Stimulated activated CD4-positive, alpha-beta T cell treated with anti-CD3 and anti-CD28 coated beads, Interleukin-12 subunit alpha, Interleukin-12 subunit beta, amount 100 ng/mL, for 24 hours (primary cell): ENCODE results near the gene NVL.
"Not testable (repeated sequence)": the region's sequence is repeated elsewhere in the genome, so short reads cannot be mapped to it uniquely, and the experiment has no call there.

Experiments
- DNase-seq, 2 experiments: peaks; one replicate each; pipeline ENCODE4 v3.0.0-alpha.2; 2020; ENCODE audit warnings: low read depth in 2 of 2

Gene NVL

DNA sequence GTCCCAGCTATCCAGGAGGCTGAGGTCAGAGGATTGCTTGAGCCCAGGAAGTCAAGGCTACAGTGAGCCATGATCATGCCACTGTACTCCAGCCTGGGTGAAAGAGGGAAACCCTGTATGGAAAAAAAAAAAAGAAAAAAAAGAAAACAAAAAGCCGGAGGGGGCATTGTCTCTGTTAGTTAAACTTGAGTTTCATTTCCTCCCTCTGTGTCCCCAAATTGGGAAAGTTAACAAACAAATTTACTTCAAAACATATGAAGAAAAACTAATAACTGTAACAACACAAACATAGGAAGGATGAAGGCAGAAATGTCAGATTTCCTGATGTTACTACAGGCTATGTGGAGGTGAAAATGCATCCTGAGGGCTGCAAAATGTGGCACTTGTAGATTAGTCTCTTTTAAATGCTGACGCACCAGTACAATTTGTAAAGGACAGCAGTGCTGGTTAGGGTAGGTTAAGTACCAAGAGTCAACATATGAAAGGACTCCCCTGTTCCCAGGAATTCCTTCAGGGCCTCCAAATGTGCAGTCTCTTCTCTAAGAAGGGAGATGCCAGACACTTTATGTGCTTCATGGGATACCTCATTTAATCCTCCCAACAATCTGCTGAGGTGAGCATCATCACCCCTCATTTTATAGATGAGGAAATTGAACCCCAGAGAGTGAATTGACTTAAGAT is 94.0 kb downstream of the NVL start:
- DNase-seq: no peak

DNA sequence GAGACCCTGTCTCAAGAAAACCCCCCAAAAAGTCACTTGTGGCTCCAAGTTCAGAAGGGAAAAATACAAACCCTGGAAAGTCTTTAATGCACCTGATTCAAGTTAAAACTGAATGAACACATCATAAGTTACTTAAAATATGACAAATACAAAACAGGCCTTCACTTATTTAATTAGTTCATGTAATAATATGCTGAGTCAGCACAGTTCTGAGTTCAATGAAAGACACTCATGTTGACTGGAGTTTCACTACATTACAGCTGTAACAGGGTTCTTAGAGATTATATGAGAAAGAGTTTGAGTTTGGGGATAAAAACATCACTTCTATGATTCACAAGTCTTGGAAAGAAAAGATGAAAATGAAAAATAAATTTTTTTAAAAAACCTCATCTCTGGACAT is 96.0 kb downstream of the NVL start:
- no peak for DNase-seq

DNA sequence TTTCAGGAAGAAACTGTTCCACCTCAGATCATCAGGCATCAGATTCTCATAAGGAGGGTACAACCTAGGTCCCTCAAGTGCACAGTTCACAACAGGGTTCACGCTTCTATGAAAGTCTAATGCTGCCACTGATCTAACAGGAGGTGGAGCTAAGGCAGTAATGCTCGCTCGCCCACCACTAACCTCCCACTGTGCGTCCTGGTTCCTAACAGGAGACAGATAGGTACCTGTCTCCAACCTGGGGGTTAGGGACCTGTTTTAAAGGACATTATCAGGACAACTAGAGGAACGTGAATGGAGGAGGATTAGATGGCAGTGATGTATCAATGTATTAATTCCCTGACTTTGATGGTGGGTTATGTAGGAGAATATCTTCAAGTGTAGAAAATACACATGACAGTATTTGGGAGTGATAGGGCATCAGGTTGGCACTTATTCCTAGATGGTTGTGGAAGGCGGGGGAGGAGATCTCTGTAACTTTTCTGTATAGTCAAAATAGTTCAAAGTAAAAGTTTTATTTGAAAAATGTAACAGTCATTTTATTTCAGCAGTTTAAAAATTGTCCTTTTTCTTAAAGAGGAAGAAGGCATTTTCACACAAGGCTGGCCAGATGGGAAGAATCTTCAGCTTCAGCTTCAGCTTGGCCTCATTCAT is 103.0 kb downstream of the NVL start:
- no peak for DNase-seq

DNA sequence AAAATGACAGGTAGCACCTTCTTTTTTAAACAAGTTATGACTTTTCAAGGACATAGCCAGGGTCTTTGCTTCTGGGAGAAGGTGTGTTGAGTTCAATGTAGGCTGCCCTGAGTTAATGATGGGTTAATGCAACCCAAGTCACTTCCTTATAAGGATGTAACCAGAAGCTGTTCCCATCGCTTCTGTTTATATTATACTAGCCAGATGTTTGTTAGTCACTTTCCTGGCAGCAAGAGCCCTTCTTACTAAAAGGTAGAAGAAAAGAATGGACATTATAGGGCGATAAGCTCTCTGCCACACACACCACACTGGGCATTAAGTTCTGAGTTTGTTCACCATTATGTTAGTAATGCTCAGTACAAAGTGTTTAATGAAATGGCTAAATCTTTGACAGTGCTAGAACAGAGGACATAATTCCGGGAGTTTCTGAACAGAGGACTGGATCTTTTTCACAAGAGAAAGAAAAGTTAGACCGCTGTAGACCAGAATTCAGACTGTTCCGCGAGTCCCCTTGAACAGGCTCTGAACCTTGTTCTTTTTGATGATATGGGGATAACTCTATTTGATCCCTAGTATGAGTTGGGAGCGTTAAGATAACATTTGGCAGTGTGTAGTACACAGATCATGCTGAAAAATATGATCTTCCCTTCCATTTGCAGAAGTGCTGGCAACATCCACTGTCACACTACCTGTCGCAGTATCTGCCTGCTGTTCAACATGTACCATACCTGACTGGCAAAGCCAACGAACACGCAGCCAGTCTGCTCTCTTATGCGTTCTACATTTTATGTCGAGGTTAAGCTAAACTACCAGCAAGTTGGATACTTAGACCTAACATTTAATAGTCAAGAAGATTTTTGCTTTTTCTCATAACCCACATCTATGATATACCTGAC is 105.9 kb downstream of the NVL start:
- DNase-seq: no peak

DNA sequence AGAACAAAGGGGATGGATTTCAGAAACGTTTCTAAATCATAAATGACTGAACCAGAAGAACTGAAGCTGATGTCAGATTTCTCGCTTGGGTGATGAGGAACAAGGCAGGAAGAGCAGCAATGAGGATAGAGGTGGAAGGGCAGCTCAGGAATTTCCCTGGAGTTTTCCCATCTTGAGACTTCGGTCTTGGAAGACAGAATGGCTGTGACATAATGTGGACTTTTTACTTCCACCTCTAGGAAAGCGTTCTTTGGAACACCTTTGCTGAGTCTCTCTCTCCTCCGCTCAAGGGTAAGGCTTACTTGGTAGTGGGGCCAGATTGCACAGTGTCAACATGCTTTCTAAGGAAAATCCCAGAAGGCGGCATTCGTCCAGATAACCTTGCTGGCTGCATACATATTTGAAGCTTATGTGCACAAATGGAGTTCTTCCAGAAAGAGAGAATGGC is 110.3 kb downstream of the NVL start:
- no peak for DNase-seq

DNA sequence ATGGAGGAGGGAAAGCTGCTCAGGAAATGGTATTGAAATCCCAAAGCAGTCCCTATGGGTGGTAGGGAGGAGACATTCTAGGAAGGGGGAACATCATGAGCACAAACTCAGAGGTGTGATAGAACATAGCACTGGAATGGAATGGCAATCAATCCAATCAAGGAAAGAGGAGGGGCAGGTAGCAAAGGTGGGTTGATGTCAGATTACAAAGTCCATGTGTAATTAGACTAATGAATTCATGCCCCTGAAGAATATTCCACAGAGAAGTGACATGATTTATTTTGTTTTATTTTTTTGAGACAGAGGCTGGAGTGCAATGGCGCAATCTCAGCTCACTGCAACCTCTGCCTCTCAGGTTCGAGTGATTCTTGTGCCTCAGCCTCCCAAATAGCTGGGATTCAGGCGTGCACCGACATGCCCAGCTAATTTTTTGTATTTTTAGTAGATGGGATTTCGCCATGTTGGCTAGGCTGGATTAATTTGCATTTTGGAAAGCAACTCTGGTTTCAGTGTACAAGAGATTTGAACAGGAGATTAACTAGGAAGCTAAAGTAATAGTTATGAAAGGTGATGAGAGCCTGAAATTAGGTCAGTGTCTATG is 110.9 kb downstream of the NVL start:
- DNase-seq: no peak

DNA sequence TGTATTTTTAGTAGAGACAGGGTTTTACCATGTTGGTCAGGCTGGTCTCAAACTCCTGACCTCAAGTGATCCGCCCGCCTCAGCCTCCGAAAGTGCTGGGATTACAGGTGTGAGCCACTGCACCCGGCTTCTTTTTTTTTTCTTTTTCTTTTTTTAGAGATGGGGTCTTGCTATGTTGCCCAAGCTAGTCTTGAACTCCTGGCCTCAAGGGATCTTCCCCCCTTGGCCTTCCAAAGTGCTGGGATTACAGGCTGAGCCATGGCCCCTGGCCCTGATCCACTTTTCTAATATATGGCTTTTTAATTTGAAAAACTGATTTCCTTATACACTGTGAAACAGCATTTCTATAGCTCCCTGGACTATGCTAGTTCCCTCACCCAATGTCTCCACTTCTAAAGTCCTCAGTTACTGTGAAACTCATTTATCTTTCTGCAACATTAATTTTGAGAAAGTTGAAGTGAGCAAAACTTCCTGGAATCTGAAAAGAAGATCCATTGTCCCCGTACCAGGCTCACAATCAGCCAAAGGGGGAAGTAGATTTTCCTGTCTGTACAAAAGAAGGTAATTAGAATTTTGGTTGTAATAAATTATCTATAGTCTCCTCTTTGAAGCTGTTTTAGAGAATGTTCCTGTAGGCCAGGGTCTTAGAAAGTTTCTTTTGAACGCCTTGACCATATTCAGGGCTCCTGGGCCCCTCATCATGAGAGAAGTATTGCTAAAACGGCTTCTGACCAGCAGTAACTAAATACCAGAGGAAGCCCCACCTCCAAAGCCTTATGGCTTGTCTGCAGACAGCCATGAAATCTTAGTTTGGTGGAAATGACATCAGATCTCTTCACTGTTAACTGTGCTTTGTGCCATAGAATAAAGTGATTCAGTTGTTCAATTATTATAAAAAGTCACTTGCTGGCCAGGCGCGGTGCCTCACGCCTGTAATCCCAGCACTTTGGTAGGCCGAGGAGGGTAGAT is 112.0 kb downstream of the NVL start:
- no peak for DNase-seq

DNA sequence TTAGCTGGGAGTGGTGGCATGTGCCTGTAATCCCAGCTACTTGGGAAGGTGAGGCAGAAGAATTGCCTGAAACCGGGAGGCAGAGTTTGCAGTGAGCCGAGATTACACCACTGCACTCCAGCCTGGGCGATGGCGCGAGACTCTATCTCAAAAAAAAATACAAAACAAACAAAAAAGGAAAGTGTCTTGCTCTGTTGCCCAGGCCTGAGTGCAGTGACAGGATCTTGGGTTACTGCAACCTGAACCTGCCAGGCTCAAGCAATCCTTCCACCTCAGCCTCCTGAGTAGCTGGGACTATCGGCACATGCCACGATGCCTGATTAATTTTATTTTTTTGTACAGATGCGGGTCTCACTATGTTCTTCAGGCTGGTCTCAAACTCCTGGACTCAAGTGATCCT is 113.6 kb downstream of the NVL start:
- DNase-seq: no peak

DNA sequence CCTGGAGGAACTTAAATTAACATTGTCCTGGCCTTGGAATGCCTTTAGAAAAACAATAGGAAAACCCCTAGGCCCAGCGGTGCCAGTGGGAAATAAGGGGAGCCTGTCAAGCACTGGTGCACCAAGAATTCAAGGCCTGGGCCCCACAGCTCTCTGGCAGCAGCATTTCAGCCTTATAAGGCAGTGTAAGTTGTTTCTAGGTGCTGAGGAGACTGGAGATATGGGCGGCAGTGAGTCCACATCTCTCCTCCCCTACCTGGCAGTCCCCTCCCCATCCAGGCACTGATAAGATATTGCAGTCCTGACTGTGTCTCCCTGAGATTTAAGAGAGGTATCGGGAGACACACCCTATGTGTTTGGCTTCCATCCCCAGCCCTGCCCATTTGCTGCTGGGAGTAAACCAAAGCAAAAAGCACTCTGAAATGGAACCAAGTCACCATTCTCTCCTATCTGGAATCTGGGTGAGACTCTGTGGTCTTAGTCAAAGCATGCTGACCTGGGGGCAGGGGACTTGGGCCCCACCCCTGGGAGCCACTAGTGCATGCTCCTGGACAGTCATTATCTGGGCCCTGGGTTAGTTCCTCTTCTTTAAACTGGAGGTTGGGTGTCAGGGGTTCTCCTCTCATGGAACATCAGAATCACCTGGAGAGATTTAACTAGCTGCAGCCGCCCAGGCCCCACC is 116.4 kb downstream of the NVL start:
- no peak for DNase-seq

DNA sequence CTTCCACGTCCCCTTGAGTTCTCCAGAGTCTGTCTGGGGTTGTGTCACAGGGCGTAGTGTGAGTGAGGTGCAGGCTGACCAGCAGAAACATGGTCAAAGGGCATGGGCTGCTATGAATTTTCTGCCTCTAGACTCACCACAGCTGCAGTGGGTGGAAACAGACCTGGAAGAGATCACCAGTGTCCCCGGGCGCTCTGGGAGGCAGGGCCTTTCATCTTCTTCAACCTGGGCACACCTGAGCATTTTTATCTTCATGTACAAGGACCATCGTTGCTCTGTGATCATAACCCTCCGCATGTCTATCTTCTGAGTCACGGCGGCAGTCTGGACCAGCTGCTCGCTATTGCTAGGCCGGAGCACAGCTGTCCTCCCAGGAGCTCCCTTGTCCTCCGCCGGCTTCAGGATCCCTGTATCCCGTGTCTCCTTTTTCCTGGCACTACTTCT is 117.3 kb downstream of the NVL start:
- no peak for DNase-seq

DNA sequence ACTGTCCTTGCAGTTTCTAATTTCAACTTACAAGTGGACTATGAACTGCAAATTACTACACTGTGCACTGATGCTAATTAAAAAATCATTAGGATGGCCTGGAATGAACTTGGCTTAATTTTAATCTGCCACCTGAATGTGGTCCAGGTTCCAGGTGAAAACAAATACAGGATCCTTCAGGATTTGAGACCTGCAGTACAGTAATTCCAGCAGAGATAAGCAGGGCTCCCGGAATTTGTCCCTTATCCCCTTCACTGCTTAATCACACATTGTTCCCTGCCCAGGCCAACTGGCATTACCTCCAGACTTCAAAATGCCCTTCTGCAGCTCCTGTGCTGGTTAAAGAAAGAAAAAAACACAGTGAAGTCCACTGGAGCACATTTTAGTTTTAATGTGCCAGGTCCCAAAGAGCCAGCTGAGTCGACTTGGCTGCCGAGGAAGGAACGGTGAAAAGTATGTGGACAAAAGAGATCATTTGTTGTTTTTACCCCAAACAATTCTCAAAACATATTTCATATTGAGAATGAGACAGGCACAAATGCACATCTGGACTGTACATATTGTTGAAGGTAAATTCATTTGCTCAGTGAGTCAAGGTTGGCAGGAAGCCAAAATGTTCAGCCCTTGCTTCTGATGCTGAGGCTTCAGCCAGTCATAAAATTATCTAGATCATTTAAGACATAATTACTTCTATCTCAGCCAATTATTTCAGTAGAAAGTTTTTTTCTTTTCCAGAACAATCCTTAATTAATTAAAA is 118.6 kb downstream of the NVL start:
- DNase-seq: no peak

DNA sequence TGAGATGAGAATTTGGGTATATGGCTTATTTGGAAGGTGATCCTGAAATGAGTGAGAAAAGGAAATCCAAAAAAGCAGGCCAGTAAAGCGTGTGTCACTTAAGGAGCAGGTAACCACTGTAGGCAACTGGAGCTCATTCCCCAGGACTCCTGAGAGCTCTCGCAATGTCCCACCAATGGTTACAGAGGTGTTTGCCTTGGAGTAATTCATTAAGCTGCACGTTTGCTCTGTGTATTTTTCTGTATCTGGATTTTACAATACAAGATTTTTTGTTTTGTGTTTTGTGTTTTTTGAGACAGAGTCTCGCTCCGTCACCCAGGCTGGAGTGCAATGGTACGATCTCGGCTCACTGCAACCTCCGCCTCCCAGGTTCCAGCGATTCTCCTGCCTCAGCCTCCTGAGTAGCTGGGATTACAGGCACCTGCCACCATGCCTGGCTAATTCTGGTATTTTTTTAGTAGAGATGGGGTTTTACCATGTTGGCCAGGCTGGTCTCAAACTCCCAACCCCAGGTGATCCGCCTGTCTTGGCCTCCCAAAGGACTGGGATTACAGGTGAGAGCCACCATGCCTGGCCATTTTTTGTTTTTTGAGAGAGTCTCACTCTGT is 123.9 kb downstream of the NVL start:
- not testable (repeated sequence) for DNase-seq

DNA sequence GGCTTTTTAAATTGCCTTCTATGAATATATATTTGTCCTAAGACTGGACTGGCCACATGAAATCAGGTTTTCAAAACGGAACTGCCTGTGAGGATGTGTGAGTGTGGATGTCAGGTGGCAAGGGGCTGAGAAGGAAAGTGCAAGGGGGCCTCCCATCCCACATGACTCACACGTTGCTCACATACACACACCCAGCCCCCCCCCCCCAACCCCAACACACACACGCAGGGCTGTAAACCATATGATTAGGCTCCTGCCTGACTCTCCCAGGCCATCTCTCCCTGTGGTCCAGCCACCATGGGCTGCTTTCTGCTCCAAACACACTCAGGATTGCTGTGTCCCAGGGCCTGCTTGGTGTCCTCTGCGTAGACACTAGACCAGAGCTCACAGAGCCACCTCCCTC is 124.5 kb downstream of the NVL start:
- DNase-seq: peak in 1 of 2 experiments; percentile 26

DNA sequence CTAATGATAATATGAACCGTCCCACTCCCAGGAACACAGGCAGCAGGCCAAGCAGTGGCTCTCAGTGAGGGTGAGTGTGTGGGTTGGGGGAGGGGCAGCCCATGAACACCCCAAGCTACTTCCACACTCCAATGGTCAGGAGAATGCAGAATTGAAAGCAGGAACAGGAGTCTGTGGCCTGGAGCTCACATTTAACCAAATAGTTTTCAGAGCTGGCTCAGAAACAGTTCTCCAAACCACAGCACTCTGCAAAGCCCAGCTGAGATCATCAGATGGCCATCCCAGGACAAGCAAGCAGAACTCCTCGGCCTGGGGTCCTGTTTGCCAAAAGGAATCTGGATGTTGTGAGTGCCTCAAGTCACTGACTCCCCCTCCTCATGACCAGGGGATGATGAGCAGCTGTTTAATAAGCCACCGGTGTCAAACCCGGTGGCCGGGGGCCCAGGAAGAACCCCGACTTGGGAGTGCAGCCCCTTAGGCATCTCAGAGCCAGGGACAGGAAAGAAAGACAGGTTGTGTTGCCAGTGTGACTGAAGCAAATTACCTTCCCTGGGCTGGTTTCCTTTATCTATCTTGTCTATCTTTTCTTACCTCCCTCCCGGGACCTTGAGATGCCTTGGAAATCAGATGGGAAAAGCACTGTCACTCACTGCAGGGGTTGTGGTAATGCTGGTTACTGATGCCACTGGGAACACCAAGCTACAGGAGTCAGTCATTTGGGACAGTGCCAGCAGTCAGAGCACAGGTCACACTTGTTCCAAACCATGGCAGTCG is 126.5 kb downstream of the NVL start:
- DNase-seq: no peak

DNA sequence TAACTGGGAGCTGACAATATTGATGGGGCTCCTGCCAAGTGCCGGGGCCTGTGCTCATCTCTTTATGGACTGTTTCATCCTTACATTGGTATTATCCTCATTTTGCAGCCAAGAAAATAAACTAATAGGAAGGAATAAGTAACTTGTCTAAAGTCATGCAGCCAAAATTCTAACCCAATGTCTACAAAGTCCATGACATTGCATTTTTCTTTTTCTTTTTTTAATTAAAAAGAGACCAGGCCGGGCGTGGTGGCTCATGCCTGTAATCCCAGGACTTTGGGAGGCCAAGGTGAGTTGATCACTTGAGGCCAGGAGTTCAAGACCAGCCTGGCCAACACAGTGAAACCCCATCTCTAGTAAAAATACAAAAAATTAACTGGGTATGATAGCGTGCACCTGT is 128.1 kb downstream of the NVL start:
- no peak for DNase-seq

DNA sequence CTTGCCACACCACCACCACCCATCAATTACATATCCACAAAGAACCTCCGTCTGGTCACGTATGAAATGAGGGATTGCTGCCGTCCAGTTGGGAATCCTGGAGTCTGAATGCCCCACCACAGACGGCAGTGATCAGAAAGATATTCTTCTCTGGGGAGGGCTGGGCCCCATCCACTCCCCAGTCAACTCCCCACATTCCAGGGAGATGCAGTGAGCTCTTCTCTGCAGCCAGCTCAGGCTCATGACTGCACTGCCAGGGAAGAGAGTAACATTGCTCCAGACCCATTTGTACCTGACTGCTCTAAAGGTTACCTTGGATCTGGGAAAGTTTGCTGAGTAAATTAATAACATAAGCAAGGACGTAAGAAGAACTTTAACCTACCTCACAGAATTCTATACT is 128.6 kb downstream of the NVL start:
- DNase-seq: no peak

DNA sequence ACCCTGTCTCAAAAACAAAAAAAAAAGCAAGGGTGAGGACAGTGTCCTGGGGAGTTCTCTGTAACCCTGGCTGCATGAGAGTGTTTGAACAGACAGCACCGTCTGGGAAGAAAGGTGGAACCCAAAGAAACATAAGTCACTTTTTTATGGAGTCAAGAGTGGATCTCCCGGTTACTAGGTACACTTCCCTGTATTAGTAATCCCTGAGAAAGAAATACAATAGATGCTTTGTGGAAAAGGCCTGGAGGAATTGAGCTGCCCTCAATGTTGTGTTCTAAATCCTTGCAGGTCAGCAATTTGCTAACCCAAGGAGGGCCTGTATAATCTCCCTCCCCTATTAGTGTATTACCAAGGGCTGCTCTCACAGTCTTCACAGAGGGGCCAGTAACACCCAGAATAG is 130.3 kb downstream of the NVL start:
- no peak for DNase-seq

DNA sequence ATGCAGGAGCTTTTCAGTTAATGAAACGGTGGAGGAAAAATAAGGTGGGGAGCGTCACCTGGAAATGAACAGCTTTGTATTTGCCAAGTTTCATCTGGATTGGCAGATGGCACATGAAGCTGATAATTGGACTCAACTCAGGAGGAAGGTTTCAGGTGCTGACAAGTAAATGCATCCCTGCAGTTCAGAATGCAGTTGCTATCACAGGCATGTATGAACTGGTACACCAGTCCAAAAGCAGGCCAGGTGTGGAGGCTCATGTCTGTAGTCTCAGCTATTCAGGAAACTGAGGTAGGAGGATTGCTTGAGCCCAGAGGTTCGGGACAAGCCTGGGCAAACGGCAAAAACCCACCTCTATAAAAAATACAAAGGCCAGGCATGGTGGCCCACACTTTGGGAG is 131.4 kb downstream of the NVL start:
- no peak for DNase-seq
